Suppressor macrophage (primary cell): Measurements from ENCODE around the gene OR6B1.

Experiments
- DNase-seq, 4 experiments: peaks; one replicate each; pipeline ENCODE4 v3.0.0-alpha.2; 2020 to 2022
- total RNA-seq, 17 experiments: gene quantifications; one replicate each; lab custom pipeline; 2026; ENCODE audit warnings: mixed read lengths in 6 of 17, inconsistent platforms in 3 of 17; lab: John Stamatoyannopoulos, UW

Gene OR6B1
- total RNA-seq = 0 to 2.0 (median 0) reads per million in 17 experiments

GRCh38 chr7:144000020-144000419 lies at the start of gene OR6B1:
OR6B1 (plus strand) TSS chr7:144000320; CDS start chr7:144003997, 3,677 bp downstream.
- DNase-seq = no peak

- DNase-seq = no peak
Observed at GRCh38 chr7:143953421-143953820, 46.7 kb upstream of the OR6B1 start.

- DNase-seq = no peak
Observed at GRCh38 chr7:143954135-143954534, 46.0 kb upstream of the OR6B1 start.

DNA sequence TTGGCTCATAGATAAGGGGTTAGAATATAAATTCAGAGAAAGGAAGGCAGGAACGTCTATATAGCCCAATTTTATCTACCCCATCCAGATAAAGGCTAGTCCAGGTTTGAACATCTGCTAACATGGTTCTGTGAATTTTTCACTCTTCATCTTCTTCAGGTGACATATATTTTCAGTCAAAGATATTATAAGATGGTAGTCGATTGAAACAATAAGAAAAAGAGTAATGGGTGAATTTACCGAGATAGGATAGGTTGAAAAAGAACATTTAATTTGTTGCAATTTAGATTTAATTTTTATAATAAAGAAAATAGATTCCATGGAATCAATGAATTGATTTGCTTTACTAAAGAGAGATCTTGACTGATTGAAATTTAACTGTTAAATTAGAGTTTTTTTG lies 45.6 kb upstream of the OR6B1 start, which contains the start of gene OR2F1:
OR2F1 (plus strand) TSS at position 301 of the 400 bp plus-strand sequence. CDS start 5,127 bp downstream, outside the sequence.
- no peak for DNase-seq

DNA sequence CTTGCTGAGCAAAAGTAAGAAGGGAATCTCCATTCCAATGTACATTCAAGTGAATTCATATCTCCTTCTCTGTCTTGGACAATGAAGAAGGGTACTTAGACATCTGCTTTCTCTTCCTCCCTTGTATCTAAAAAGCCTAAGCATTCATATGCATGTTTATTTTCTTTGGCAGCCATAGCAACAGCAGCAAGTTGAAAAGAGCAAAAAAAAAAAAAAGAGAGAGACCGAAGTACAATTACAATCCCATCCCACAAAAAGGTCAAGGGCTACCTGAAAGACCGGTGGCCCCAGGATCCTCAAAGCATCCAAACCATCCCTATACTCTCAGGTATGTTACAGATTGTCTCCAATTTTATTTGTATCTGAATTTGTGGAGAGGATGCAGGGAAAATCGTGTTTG lies 41.3 kb upstream of the OR6B1 start:
- no peak for DNase-seq

- no peak for DNase-seq
Observed at GRCh38 chr7:143960813-143961610, 39.1 kb upstream of the OR6B1 start.

- no peak for DNase-seq
Observed at GRCh38 chr7:143965280-143965679, 34.8 kb upstream of the OR6B1 start.

DNA sequence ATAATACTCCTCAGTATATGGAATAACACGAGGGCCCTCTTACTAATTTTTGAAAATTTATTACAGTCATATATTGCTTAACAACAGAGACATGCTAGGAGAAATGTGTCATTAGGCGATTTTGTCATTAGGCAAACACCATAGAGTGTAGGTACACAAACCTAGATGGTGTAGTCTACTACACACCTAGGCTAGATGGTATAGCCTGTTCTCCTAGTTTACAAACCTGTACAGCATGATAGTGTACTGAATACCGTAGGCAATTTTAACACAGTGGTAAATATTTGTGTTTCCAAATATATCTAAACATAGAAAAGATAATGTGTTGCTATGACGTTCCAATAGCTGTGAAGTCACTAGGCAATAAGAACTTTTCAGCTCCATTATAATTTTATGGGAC lies 32.7 kb upstream of the OR6B1 start:
- DNase-seq = no peak

DNA sequence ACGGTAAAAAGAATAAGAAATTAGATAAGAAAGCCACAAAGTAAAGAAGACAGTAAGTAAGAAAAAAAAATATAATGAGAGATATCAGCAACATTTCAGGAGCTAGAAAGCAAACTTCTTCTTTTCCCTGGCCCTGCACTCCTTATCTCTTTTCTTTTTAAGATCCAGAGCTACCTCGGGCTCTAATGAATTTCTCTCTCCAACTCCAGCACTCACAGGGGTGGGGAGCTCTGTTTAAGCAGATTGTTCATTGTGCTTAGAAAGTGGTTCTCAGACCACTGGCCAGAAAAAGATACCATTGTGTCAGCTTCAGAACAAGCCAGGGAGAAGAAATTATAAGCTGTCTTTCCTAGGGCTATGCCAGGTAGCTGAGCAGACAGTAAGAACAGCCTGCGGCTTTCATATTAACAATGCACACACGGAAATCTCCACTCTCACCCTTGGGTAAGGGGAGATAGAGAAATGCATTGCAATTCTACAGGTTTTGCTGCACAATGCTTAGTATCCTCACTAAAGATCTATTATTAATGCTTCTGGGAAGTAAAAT lies 26.2 kb upstream of the OR6B1 start:
- no peak for DNase-seq

DNA sequence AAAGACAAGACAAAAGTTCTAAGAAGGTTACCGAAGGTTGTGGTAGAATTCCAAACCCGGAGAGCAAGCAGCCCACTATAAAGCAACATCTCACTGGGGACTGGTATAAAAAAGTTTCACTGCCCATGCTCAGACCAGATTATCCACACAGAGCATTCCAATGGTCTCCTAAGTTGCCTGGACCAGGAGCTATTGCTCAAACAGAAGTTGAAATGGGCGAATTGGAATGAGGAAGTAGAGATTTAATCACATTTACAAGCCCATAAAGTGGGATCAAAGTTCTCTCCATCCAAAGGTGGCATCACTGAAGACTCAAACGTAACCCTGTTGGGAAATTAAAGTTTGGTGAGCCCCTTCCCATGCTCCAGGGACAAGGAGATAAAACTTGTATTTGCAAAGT lies 25.7 kb upstream of the OR6B1 start:
- DNase-seq = no peak

- no peak for DNase-seq
Observed at GRCh38 chr7:143975617-143976016, 24.5 kb upstream of the OR6B1 start.

GRCh38 chr7:143978585-143978984 lies 21.5 kb upstream of the OR6B1 start:
- DNase-seq = no peak

DNA sequence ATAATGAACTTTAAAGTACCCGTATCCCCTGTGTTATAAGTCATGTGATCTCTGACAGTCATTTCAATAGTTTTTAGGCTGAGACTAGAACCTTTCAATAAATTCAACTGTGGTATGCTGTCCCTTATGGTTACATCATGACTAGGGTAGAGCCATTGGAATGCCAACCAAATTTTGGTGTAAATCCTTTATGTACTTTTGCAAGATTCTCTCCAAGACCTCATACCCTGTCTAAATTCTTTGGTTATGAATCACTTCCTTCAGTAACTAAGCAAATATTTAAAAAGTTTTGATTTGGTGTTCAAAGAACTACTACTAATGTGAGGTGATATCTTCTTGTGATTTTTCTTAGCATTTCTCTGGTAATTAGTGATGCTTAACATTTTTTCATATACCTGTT lies 20.8 kb upstream of the OR6B1 start:
- no peak for DNase-seq

- no peak for DNase-seq
Observed at GRCh38 chr7:143979998-143980397, 20.1 kb upstream of the OR6B1 start.

DNA sequence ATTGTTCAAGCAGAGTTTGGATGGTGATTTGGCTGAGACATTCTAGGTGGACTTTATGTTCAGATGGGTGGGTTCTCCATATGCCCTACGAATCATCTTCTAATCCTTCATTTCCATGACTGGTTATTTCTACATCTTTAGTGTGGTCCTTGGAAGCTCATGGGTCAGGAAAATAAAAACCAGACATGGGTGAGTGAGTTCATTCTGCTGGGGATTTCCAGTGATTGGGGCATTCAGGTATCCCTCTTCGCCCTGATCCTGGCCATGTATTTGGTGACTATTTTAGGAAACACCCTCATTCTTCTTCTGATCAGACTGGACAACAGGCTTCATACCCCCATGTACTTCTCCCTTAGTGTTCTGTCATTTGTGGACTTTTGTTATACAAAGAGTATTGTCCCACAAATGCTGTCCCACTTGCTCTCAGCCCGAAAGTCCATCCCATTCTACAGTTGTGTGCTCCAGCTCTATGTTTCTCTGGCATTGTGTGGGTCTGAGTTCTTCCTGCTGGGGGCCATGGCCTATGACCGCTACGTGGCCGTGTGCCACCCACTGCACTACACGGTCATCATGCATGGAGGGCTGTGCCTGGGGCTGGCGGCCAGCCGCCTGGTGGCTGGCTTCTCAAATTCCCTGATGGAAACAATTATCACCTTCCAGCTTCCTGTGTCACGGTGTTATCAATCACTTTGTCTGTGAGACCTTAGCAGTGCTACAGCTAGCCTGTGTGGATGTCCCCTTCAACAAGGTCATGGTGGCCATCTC lies 19.2 kb upstream of the OR6B1 start:
- DNase-seq = no peak

- no peak for DNase-seq
Observed at GRCh38 chr7:143983960-143984359, 16.2 kb upstream of the OR6B1 start.

GRCh38 chr7:143987513-143987912 lies 12.6 kb upstream of the OR6B1 start:
- no peak for DNase-seq

DNA sequence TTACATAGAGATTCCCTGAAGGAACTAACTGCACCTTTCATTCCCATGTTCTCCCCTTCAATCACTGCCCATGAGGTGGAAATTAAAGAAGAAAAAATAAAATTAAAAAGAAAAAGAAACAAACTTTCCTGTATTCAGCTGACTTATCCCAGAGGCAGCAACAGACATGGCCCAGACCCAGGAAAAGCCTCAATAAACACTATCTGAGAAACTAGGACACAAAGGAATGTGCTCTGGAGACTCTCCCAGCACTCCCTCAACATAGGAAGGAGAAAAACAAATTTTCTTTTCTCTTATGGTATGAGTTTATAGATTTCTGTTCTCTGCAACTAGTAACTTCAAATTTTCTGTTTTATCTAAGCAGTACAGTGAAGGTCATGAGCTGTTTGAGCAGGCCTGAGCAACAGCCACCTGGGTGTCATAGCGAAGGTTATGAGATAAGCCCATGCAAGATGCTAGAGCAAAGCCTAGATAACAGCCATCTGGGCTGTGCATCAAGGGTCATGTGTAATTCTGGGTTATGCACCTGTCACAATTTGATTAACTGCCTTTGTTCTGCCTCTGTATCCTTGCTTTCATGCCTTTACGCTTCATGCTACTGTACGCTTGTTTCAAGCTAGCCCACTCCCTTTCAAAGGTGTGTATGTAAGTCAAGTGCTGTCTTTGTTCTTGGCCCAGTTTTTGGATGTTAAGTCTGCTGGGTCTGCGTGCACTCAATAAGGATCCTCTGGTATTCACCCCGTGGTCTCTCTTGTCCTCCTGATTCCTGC lies 11.0 kb upstream of the OR6B1 start:
- DNase-seq = no peak

GRCh38 chr7:143992670-143993069 lies 7.5 kb upstream of the OR6B1 start:
- DNase-seq = no peak

GRCh38 chr7:143993924-143994323 lies 6.2 kb upstream of the OR6B1 start:
- DNase-seq = no peak

DNA sequence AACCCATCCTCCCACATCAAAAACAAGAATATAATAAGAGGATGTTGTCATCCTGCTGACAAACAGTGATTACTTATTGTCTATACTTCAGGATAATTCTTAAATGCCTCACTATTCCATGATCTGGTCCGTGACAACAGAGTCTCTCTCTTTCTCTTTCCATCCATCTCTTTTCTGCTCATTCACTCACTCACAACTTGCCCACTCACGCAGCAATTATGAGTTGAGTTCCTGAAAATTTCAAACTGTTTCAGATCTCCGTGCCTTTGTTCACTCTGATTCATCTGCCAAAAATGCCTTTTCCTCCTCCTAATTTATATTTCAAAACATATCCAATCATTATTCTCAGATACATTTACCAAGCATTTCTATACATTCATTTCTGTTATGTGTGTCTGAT lies 1.4 kb downstream of the OR6B1 start:
- DNase-seq = no peak

- no peak for DNase-seq
Observed at GRCh38 chr7:144004703-144005102, 4.6 kb downstream of the OR6B1 start.
